ENCODE measurements around the gene APLP2.
"Not testable (repeated sequence)": the region's sequence is repeated elsewhere in the genome, so short reads cannot be mapped to it uniquely, and the experiment has no call there.

The APLP2 gene

GRCh38 chr11:130165601-130166456 lies 96.1 kb downstream of the APLP2 start:
- in situ Hi-C loops (cut with MboI; ENCODE audit: low sequenced_read_pairs): no loop called here

DNA sequence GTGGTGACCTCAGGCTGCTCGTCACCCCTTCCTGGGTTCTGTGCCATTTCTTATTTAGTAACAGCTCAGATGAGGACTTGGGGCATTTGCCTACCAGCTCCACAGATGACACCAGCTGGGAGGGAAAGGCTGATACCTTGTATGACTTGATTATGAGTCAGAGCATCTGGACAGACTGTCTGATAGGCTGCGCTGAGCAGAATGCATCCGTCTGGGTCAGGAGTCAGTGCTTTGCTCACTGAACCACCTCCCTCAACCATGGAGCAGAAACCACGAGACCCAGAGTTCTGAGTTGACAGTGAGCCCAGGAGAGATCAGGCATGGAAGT lies 96.7 kb downstream of the APLP2 start:
- in situ Hi-C loops (cut with MboI; ENCODE audit: low sequenced_read_pairs): no loop called here

DNA sequence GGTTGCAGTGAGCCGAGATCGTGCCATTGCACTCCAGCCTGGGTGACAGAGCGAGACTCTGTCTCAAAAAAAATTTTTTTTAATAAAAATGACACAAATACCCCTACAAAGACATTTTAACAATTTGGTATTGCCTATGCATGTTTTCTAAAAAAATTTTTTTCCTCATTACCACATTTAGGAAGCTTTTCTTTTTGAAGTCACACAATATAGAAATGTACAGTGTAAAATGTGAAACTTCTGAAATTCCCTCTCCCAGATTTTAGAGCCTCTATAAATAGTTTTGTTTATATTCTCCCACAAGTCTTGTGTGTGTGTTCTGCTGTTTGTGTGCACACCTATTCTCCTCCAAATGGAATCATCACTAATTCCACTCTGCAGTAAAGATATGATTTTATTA lies 97.5 kb downstream of the APLP2 start:
- in situ Hi-C loops (cut with MboI; ENCODE audit: low sequenced_read_pairs): no loop called here

DNA sequence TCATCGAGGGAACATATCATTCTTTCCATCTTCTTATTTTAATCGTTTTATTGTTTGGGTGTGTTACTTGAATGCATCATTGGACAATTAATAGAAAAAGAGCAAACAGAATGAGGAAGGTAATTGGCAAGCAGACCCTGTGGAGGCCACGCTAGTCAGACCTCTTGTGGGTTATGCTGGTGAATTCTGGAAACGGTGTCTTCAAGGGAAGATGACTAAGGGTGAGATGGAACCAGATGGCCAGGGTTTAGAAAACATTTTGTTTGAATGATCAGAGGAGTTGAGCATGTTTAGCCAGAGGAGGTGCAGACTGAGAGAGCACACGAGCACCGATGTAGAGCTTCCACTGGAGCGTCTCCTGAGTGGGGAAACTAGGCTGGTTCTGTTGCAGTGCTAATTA lies 98.4 kb downstream of the APLP2 start:
- in situ Hi-C loops (cut with MboI; ENCODE audit: low sequenced_read_pairs): no loop called here

DNA sequence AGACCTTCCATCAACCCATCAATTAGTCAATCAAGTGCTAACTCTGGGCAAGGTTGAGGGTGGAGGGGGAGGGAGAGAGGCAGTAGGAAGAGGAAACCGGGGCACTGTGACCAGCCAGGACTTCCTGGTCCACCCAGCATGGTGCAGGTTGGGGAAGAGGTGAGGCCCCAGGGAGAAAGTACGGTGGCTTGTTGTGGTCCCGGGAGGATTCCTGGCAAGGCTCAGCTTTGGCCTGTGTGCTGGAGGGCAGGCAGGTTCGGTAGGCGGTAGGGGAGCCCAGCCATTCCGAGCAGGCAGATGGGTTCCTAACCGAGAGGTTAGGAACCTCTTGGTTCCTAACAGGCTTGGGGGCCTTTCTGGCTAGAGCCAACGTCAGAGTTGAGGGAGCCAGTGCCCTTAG lies 100.7 kb downstream of the APLP2 start:
- in situ Hi-C loops (cut with MboI; ENCODE audit: low sequenced_read_pairs): no loop called here

DNA sequence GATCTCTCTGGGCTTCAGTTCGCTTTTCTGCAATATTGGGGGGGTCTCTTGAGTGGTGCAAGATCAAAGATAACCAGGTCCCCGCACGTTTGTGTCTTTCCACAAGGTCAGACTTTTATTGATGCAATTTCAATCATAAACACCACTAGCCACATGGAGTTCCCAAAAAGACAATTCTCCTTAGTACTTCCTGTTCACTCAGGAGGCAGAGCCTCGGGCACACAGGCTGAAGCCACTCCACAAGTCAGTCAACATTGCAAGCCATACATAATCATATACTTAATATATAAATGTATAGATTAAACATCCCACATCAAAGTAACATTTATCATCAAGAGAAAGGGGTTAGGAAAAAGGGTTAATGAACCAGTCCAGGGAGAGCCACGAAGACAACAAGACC lies 101.8 kb downstream of the APLP2 start:
- in situ Hi-C loops (cut with MboI; ENCODE audit: low sequenced_read_pairs): no loop called here

DNA sequence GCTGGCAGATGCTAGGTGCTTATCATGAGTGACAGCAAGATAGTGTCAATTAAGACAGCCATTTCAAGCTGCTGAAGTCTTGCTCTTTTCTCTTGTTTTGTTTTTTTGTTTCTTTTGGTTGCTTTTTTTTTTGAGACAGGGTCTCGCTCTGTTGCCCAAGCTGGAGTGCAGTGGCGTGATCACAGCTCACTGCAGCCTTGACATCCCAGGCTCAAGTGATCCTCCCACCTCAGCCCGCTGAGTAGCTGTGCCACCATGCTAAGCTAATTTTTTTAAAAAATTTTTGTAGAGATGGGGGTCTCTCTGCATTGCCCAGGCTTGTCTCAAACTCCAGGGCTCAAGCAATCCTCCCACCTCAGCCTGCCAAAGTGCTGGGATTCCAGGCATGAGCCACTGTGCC lies 102.3 kb downstream of the APLP2 start:
- in situ Hi-C loops (cut with MboI; ENCODE audit: low sequenced_read_pairs): not testable (repeated sequence)

- in situ Hi-C loops (cut with MboI; ENCODE audit: low sequenced_read_pairs): no loop called here
Measured at GRCh38 chr11:130174642-130175041, 104.9 kb downstream of the APLP2 start.

DNA sequence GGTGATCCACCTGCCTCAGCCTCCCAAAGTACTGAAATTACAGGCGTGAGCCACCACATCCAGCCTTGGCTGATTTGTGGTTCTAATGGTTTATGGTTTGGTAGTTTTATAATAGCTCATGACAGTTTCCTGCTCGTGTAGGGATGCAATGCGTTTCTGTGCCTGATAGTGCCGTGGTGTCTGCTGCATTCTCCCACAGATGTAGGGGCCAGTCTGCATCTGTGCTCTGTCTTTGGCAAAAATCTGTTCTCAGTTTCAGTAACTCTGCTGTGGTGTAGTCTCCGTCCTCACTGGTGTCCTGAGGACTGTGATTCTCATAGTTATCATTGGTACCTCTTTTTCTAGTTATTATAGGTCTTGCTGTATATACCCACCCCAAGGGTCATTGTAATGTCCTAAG lies 106.2 kb downstream of the APLP2 start:
- in situ Hi-C loops (cut with MboI; ENCODE audit: low sequenced_read_pairs): no loop called here

DNA sequence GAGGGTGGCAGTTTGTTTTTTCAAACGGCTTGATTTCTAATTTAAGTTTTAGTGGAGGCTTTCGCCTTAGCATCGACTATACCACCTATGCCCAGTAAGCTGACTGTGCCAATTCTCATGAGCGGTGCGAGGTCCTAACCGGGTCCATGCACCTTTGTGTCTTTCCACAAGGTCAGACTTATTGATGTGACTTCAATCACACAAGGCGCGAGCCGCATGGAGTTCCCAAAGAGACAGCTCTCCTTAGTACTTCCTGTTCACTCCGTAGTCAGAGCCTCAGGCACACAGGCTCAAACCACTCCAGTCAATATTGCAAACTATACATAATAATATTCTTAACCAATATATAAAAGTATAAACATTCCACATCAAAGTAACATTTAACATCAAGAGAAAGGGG lies 108.1 kb downstream of the APLP2 start:
- in situ Hi-C loops (cut with MboI; ENCODE audit: low sequenced_read_pairs): no loop called here

DNA sequence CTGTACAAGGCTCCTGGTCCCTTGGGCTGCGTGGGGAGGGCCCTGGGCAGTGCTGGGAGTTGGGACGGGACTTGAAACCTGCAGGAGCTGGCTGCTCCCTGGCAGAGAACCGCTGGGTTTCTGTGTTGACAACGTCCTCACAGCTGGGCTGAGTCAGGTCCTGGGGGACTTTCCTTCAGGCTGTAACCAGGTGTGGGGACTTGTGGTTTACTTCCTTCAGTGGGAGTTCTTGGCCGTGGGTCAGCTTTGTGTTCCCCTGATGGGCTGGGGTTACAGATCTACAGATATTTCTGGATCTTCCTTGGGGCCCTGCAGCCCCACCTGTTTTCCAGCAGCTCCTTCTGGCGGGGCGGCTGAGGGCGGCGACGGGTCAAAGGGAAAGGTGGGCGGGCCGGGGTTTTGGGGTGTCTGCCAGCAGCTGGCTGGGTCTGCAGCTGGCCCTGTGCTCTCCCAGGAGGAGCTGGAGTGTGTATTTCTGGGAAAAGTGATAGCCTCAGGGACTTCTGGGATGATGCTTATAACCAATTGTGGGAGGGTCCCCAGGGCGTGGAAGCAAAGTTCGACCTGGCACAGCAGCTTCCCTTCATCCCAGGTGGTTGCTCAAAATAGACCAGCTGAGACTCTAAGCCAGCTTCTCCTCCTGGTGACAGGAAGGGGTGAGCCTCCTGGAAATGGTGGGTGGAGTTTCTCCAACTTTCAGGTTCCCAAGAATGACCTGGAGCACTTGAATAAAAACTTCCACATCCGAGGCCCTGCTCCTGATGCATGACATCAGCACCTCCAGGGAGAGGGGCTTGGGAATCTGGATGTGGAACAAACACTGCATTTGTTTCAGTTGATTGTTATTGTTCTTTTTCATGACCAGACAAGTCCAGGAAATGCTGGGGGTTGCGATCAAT lies 109.0 kb downstream of the APLP2 start:
- in situ Hi-C loops (cut with MboI; ENCODE audit: low sequenced_read_pairs): no loop called here

GRCh38 chr11:130179396-130180306 lies 110.0 kb downstream of the APLP2 start:
- in situ Hi-C loops (cut with MboI; ENCODE audit: low sequenced_read_pairs): no loop called here

- in situ Hi-C loops (cut with MboI; ENCODE audit: low sequenced_read_pairs): no loop called here
Measured at GRCh38 chr11:130180491-130180890, 110.8 kb downstream of the APLP2 start.

DNA sequence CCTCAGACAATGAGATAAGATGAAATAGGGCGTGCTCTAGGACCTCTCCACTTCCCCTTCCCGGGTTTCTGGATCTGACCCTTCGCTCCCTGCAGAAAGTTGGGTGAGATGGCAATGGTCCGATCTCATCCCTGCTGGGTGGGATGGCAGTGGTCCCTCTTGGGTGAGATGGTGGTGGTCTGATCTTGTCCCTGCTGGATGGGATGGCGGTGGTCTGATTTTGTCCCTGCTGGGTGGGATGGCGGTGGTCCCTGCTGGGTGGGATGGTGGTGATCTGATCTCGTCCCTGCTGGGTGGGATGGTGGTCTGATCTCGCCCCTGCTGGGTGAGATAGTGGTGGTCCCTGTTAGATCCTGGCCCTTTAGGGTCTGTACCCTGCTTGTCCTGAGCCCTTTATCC lies 111.2 kb downstream of the APLP2 start:
- in situ Hi-C loops (cut with MboI; ENCODE audit: low sequenced_read_pairs): no loop called here

DNA sequence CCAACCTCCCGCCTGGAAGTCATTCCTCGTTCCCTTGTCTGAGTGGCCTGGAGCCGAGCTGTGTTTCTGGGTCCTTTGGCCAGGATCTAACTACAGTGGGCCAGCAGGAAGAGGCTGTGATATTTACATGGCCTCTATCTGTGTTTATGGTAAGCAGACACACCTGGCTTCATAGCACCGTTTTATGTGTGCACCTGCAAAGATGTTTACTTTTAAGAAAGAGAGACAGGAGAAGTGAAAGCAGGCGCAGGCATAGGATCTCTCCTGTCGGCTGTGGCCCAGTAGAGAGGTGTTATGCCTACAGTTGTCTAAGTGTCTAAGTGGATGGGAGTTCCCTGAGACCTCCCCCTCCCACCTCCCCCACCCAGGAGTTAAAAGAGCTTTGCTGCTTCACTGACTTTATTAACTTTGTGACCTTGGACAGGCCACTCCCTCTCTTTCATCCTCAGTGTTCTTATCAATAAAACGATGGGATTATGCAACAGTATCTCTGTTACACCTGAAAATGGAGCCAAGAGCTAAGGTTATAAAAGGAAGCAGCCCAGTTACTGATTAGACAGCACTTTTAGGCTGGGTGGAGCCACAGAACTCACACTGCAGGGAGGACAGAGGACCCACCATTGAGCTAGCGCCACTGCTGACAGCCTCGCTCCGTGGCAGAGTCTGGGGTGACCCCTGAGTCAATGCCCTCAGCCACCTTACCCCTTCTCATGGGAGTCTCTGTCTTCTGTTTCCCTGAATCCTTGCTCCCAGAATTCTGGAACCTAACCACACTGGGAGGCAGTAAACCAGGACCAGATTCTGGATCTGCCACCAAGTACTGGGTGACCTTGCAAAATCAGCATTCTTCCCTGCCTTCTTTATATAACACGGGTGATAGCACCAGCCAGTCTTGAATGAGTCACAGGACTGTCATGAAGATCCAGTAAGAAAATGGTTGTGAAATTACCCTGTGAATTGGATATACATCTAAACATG lies 111.9 kb downstream of the APLP2 start:
- in situ Hi-C loops (cut with MboI; ENCODE audit: low sequenced_read_pairs): no loop called here

DNA sequence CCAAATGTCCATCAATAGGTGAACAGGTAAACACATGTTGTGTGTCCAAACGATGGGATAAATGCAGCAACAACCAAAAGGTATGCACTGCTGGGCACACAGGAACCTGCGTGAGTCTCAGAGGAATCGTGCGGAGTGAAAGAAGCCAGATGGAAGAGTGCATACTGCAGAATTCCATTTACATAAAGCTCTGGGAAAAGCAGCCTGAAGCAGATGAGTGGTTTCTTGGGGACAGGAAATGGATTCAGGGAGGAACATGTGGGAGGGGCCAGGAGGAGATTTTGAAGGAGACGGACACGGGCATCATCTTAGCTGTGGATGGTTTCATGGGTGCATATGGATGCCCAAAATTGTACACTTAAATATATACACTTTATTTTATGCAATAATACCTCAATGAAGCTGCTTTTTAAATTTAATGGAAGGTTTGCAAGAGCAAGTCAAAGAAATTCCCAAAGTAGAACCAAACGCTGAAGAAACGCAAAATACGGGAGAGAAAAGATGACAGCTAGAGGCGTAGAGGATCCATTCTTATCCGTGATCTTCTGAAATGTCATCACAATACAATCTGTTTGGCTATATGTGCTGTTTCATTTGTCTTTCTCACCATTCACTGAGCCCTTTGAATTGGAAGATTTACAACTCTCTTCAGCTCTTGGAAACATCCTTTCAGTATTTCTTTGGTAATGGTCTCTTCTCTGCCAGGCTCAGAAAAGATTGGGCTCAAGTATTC lies 114.3 kb downstream of the APLP2 start:
- in situ Hi-C loops (cut with MboI; ENCODE audit: low sequenced_read_pairs): no loop called here

DNA sequence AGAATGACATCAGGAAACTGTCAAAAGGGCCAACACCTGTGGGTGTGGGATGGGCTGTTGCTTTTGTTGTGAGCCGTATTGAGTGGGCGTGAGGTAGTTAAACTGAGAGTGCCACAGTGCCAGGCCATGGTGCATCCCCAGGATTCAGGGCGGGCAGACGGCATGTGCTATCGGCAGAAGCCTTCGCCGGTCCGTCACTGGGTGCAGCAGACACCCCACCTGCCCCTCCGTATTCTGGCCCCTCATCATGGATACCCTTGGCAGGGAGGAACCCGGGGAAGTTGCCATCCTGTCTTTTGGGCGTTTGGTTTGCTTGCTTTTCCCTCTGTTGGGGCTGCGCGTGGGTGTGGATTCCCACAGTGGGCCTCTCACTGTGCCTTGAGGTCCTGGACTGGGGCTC lies 117.4 kb downstream of the APLP2 start:
- in situ Hi-C loops (cut with MboI; ENCODE audit: low sequenced_read_pairs): no loop called here

GRCh38 chr11:130188047-130188446 lies 118.4 kb downstream of the APLP2 start:
- in situ Hi-C loops (cut with MboI; ENCODE audit: low sequenced_read_pairs): no loop called here

All from HL-60/S4 treated with retinoic acid at 250 ng/mL for 4 days and 3 days (cell line).